ENCODE measurements around the gene LSM14A.
"Not testable (repeated sequence)": the region's sequence is repeated elsewhere in the genome, so short reads cannot be mapped to it uniquely, and the experiment has no call there.

The LSM14A gene

DNA sequence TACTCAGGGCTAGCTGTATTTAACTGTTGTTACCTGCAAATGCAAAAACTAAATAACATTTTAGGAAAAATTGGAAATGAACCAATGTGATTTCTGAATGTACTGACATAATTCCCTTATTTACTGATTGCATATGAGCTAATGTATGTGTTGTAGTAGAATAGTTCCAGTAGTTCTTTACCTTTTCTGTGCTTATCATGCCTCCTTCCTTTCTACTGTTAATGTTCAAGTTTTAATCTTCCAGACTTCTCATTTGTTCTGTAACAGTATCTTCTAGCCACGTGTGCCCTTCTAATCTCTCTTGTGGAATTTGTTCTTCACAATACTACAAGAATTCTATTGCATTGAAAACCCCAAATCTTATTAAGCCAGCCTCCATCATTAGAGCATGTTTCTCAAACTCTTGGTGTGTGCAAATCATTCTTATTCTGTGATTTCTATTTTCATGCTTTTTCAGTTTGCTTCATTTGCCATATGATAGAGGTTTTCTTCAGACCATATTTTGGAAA is 17.7 kb downstream of the LSM14A start:
- DNase-seq (ENCODE audit: low spot score) = no peak

GRCh38 chr19:34191355-34191962 is 19.2 kb downstream of the LSM14A start:
- no peak for DNase-seq (ENCODE audit: low spot score)

GRCh38 chr19:34193439-34193838 is 21.1 kb downstream of the LSM14A start:
- DNase-seq (ENCODE audit: low spot score) = no peak

DNA sequence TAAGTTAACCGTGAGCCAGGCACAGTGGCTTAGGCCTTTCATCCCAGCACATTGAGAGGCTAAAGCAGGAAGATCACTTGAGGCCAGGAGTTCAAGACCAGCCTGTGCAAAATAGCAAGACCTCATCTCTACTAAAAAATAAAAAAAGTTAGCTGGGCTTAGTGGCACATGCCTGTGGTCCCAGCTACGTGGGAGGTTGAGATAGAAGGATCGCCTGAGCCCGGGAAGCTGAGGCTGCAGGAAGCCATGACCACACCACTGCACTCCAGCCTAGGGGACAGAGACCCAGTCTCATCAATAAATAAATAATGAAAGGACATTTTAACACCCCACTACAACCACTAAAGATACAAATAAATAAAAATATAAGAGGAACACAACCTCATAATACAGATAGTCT is 21.6 kb downstream of the LSM14A start:
- DNase-seq (ENCODE audit: low spot score) = no peak

DNA sequence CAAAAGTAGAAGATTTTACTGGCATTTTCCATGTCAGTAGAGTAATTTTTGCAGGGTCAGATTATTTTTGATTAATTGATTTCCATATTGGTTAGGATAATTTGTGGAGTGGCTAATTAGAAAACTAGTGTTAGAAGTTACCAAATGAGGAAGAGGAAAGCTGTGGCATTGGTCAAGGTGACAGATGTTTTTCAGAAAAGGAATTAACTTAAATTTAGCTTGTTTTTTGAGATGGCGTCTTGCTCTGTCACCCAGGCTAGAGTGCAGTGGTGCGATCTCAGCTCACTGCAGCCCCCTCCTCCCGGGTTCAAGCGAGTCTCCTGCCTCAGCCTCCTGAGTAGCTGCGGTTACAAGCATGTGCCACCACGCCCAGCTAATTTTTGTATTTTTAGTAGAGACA is 28.8 kb downstream of the LSM14A start:
- DNase-seq (ENCODE audit: low spot score) = no peak

DNA sequence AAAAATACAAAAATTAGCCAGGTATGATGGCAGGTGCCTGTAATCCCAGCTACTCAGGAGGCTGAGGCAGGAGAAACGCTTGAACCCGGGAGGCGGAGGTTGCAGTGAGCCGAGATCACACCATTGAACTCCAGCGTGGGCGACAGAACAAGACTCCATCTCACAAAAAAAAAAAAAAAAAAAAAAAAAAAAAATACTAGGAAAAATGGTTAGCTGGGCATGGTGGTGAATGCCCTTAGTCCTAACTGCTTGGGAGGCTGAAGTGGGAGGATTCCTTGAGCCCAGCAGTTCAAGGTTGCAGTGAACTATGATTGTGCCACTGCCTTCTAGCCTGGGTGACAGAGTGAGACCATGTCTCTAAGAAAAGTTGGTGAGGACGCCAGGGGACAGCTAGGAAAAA is 33.0 kb downstream of the LSM14A start:
- not testable (repeated sequence) for DNase-seq (ENCODE audit: low spot score)

GRCh38 chr19:34208291-34208884 is 36.1 kb downstream of the LSM14A start:
- no peak for DNase-seq (ENCODE audit: low spot score)

DNA sequence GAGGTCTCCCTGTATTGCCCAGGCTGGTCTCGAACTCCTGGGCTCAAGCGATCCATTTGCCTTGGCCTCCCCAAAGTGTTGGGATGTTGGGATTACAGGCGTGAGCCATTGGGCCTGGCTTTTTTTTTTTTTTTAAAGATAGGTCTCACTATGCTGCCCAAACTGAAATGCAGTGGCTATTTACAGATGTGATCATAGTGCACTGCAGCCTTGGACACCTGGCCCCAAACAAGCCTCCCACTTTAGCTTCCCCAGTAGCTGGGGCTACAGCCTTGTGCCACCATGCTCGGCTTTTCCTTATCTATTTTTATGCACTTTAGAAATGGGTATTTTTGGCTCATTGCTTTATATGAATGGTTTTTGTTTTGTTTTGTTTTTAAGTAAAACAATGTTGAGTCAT is 37.4 kb downstream of the LSM14A start:
- no peak for DNase-seq (ENCODE audit: low spot score)

- DNase-seq (ENCODE audit: low spot score) = no peak
Measured at GRCh38 chr19:34213283-34213682, 41.0 kb downstream of the LSM14A start.

DNA sequence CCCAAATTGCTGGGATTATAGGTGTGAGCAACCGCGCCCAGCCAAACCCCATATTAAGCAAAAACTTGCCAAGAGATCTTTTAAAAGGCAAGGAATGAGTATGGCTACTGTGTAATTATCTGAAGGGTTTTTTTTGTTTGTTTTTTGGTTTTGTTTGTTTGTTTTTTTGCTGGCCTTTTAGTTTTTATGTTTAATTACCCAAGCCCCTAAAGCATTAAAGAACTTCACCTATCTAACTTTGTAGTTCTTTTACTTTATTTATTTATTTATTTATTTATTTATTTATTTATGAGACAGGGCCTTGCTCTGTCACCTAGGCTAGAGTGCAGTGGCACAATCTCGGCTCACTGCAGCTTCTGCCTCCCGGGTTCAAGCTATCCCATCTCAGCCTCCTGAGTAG is 41.7 kb downstream of the LSM14A start:
- no peak for DNase-seq (ENCODE audit: low spot score)

GRCh38 chr19:34215006-34215665 is 42.8 kb downstream of the LSM14A start:
- no peak for DNase-seq (ENCODE audit: low spot score)

DNA sequence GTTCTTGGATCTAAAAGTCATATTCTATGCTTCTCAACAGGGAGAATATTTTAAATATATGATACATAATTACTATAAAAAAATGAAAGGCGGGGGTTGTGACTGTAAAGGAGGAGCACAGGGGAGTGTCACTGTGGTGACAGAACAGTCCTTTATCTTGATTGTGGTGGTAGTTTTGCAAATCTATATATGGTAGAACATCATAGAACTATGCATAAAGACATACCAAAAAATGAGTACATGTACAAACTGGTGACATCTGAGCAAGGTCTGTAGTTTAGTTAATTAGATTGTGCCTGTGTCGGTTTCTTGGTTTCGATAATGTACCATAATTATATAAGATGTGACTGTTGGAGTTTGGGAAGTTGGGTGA is 43.3 kb downstream of the LSM14A start:
- DNase-seq (ENCODE audit: low spot score) = no peak

DNA sequence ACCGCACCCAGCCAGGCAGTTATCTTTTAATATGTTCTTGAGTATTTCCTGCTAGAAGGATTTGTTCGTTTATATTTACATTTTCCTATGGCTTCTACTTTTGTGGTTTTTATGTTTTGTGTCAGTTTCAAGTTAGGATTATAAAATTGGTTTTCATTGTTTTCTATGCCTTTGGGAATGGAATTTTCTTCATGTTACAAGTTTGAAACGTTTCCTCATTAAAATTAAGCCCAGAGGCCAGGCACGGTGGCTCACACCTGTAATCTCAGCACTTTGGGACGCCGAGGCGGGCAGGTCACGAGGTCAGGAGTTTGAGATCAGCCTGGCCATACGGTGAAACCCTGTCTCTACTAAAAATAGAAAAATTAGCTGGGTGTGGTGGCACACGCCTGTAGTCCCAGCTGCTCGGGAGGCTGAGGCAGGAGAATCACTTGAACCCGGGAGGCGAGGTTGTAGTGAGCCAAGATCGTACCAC is 44.5 kb downstream of the LSM14A start:
- not testable (repeated sequence) for DNase-seq (ENCODE audit: low spot score)

DNA sequence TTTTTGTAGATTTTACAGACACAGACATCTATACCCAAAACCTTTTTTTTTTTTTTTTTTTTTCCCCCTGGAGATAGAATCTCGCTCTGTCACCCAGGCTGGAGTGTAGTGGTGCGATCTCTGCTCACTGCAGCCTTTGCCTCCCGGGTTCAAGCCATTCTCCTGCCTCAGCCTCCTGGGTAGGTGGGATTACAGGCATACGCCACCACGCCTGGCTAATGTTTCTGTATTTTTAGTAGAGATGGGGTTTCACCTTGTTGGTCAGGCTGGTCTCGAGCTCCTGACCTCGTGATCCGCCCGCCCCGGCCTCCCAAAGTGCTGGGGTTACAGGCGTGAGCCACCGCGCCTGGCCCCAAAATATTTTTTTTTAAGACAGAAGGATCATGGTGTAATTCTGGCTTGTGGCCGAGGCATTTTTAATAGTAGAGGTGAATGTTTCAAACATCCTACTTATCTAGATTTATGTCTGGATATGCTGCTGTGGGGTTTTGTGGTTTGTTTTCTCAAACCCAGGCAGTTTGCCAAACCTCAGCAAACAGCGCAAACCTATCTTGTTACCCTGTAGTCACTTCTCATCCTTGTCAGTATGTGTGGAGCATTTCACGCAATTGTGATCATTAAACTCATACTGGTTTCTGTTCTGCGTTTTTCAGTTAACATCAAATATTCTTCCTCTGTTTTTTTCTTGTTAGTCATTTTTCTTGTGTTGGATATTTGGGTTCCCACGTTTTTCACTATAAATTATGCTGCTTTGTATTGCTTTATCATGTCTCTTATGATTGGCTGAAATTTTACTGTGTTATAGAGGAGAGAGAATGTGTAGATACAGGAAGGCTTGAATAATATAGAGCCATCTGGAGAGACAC is 45.9 kb downstream of the LSM14A start:
- DNase-seq (ENCODE audit: low spot score) = no peak

GRCh38 chr19:34218818-34219164 is 46.5 kb downstream of the LSM14A start:
- no peak for DNase-seq (ENCODE audit: low spot score)

DNA sequence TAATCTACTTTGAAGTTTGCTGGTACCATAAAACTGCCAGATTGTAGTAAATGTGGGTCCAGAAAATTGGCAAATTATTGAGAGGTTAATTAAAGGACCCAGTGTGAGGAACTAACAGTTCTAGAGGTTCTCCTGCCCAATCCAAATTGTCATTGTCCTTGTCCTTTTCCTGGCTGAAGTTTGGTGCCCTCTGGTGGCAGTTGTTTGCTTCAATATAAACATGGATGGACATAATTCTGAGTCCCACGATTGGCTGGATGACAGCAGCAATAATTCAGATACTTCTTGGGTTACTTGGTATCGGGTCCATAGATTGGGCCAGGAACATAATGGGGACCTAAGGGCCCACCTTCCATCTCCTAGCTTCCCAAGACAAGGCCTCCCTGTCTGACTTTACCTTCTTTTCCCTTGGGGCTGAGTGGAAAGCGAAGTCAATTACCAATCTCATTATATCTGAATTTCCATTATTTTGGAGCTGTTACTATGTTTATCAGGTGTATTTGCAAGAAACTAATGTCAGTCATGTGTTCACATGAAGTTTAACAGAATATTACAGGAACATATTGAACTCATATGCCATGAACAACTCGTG is 48.3 kb downstream of the LSM14A start:
- DNase-seq (ENCODE audit: low spot score) = peak; percentile 74

DNA sequence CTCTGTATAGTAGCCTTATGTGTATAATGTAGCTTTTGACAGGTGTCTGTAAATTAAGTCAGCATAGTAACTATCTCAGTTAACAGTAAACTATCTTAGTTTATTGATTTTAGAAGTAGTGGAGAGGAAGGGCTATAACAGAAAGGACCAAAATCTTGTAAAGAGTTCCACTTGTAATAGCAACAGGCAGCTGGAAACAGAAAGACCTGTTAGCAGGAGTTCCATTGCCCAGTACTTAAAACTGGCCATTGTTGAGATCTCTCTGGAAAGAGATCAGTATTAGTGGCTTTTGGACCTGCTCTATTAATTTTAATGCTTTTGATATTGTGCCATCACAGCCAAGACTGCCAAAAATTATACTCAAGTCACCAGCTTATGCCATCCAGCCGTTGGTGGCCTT is 50.1 kb downstream of the LSM14A start:
- DNase-seq (ENCODE audit: low spot score) = no peak

DNA sequence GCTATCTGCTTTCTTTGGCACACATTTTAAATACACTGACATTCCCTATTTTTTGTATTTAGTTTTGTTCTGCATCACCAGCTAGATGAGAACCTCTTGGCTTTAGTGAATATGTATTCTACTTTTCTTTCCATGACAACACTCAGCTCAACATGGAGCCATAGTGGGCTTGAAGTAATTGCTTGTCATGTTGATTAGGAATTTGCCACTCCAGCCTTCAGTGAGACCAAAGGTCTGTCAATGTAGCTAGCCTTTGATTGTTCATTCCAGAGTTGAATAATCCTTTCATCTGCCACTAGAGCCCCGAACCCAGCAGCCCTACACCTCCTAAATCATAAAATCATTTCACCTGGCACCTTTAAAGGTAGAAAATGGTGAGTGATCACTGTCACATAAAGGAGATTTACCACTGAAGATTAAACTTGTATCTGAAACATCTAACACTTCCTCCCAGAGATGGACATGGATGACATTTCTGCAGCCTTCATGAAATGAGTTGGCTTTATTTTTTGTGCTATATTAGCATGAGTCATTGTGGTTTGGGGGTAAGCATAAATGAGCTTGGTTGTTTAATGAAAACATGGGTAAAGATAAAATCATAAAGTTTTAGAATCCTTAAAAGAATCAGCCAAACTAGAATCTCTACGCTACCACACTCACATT is 52.8 kb downstream of the LSM14A start:
- no peak for DNase-seq (ENCODE audit: low spot score)

DNA sequence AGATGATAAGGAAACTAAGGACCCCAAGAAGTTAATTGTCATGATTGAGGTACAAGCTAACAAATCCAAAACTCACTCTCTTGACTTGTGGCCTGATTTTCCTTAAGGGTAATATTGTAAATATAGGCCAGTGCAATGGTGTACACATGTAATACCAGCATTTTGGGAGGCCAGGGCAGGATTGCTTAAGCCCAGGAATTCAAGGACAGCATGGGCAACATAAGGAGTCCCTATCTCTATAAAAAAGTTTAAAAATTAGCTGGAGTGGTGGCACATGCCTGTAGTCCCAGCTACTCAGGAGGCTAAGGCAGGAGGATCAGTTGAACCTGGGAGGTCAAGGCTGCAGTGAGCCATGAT is 53.3 kb downstream of the LSM14A start:
- no peak for DNase-seq (ENCODE audit: low spot score)

- no peak for DNase-seq (ENCODE audit: low spot score)
Measured at GRCh38 chr19:34226036-34226435, 53.7 kb downstream of the LSM14A start.

DNA sequence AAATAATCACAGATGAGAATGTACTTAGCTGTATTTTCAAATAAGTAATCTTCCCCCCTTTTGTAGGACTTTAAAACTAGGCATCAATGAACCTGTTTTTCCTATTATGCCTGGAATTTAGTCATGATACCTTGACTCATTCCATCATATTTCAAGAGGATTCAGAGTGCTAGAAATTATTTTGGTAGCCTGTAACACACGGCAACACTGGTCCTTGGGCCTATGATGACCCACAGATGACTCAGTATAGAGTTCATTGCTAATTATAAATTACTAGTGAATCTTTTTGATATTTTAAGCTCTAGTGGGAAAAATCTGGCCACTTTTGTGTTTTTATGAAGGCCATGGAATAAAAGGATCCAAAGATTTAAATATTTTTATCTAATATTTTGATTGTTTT is 56.0 kb downstream of the LSM14A start:
- DNase-seq (ENCODE audit: low spot score) = peak; percentile 71

- DNase-seq (ENCODE audit: low spot score) = no peak
Measured at GRCh38 chr19:34228762-34229161, 56.5 kb downstream of the LSM14A start.
